Upper lobe of left lung (tissue), 6 donors: ENCODE results near the gene SALL1. TPM values are rescaled to one million over a fixed set of nuclear protein-coding genes. Genes with fewer than 3 reads are reported as not detected.

Source experiments
- ATAC-seq, 2 donors: fragments of 200-7000 bp; cut with Tn5 transposase; one replicate each; pipeline ENCODE4 v1.9.1; 2022; ENCODE audit warnings: mild to moderate bottlenecking in 2 of 2, moderate library complexity in 2 of 2; ENCODE audit not compliant: low FRiP score in 2 of 2
- DNase-seq, 2 donors: peaks; one replicate each; pipeline ENCODE4 v3.0.0-alpha.2; 2019 to 2020
- H3K27ac ChIP-seq, 4 donors: fragments of 200-600 bp; sonication (generic); one replicate each; pipeline ENCODE4 v1.5.1; 2016 to 2019
- H3K27me3 ChIP-seq, 4 donors: fragments of 200-600 bp; sonication (generic); one replicate each; pipeline ENCODE4 v1.5.1; 2017 to 2019
- H3K36me3 ChIP-seq, 4 donors: fragments of 200-600 bp; sonication (generic); one replicate each; pipeline ENCODE4 v1.5.1; 2016 to 2019
- H3K4me1 ChIP-seq, 4 donors: fragments of 200-600 bp; sonication (generic); one replicate each; pipeline ENCODE4 v1.5.1; 2018 to 2019
- H3K4me3 ChIP-seq, 4 donors: fragments of 200-600 bp; sonication (generic); one replicate each; pipeline ENCODE4 v1.5.1; 2017 to 2019; ENCODE audit warnings: mild to moderate bottlenecking in 2 of 4, moderate library complexity in 1 of 4
- H3K9me3 ChIP-seq, 4 donors: fragments of 200-600 bp; sonication (generic); one replicate each; pipeline ENCODE4 v1.5.1; 2018 to 2019
- CTCF ChIP-seq, 6 experiments: fragments of 450-650 bp in 4 of 6; fragments of 200-600 bp in 2 of 6; sonication (generic) in 2 of 6; IDR thresholded peaks; one replicate each; pipeline ENCODE4 v1.5.1; 2016 to 2019; ENCODE audit warnings: antibody characterized with exemption in 6 of 6
- EP300 ChIP-seq, 4 donors: sonication (generic); formaldehyde crosslinking; IDR thresholded peaks; one replicate each; pipeline ENCODE4 v1.5.1; 2017; ENCODE audit warnings: antibody characterized with exemption in 4 of 4, control low read depth in 2 of 4
- POLR2A ChIP-seq, 4 donors: fragments of 450-650 bp; IDR thresholded peaks; one replicate each; pipeline ENCODE4 v1.5.1; 2016 to 2017; ENCODE audit warnings: antibody characterized with exemption in 4 of 4, mild to moderate bottlenecking in 2 of 4
- POLR2AphosphoS5 ChIP-seq, 2 donors: sonication (generic); formaldehyde crosslinking; IDR thresholded peaks; one replicate each; pipeline ENCODE4 v1.5.1; 2017; ENCODE audit warnings: antibody characterized with exemption in 2 of 2
- whole genome bisulfite sequencing, 2 donors: methylation state at CpG; one replicate each; pipeline ENCODE4 v1.1.5; 2017 to 2018; 5-methylcytosine and 5-hydroxymethylcytosine counted together
- total RNA-seq, 6 donors: library from RNA; depleted of rRNA in 4 of 6; stranded (reverse); fragments of >200 nt in 4 of 6; gene quantifications; one replicate each; pipeline versions ENCODE4 v1.1.0 to v1.2.1, GENCODE V29; 2016 to 2021
- donor health status: DM: no; HTN: no; CAD: no; lungs with moderate emphysema.
- donor health status: DM: no; HTN: yes; CAD: no; lungs with severe emphysema.

The SALL1 gene
- total RNA-seq, 6 donors from 2014 or later: 0.10 to 0.23 TPM; not detected in 4

GRCh38 chr16:51152691-51153576 lies 1.9 kb upstream of the SALL1 start:
- Histone ChIP-seq H3K27ac (no peak overlapping the region), H3K27me3 (peaks cover 0 to 71% (median 39%) of the 10 kb centered on the region in 4 donors), H3K4me1 (peaks cover 19 to 55% (median 44%) of the 10 kb centered on the region in 4 donors), H3K4me3 (peak overlapping the region in 3 of 4 donors; percentile 23 to 39 (median 33)), H3K9me3 (no peaks in the 10 kb centered on the region), H3K36me3 (no peaks in the 10 kb centered on the region)
- 4 to 7% methylated on average over 38 to 49 of the region's 60 CpGs for WGBS, 2 donors
- no peak for TF ChIP-seq POLR2A (IDR thresholded peaks at IDR 0.05)
- no peak for TF ChIP-seq POLR2AphosphoS5 (IDR thresholded peaks at IDR 0.05)
- TF ChIP-seq EP300 (IDR thresholded peaks at IDR 0.05): no peak
- no peak for TF ChIP-seq CTCF (IDR thresholded peaks at IDR 0.05)
- no peak for ATAC-seq
- peak in 1 of 2 donors; percentile 68 for DNase-seq

- H3K27ac ChIP-seq: no peak overlapping the region
- peak in 1 of 2 donors; percentile 72 for DNase-seq
Observed at GRCh38 chr16:51151961-51152663, 1.0 kb upstream of the SALL1 start.

GRCh38 chr16:51151435-51151960 lies 428 bp upstream of the SALL1 start:
- H3K27ac ChIP-seq: no peak overlapping the region

More at GRCh38 chr16:51151961-51152663, 1.0 kb upstream of the SALL1 start:
- Histone ChIP-seq H3K9me3 (no peaks in the 10 kb centered on the region), H3K4me3 (peak overlapping the region in 3 of 4 donors; percentile 23 to 39 (median 33)), H3K4me1 (peaks cover 19 to 55% (median 44%) of the 10 kb centered on the region in 4 donors), H3K36me3 (no peaks in the 10 kb centered on the region), H3K27me3 (peaks cover 0 to 71% (median 39%) of the 10 kb centered on the region in 4 donors)
- TF ChIP-seq POLR2AphosphoS5 (IDR thresholded peaks at IDR 0.05) (no peak), POLR2A (IDR thresholded peaks at IDR 0.05) (no peak), CTCF (IDR thresholded peaks at IDR 0.05) (no peak), EP300 (IDR thresholded peaks at IDR 0.05) (no peak)
- peak in 1 of 2 donors; percentile 38 for ATAC-seq
- 1 to 6% methylated on average over 25 to 52 of the region's 56 CpGs for WGBS, 2 donors

More at GRCh38 chr16:51151435-51151960, 428 bp upstream of the SALL1 start:
- Histone ChIP-seq H3K9me3 (no peaks in the 10 kb centered on the region), H3K27me3 (peaks cover 0 to 71% (median 39%) of the 10 kb centered on the region in 4 donors), H3K36me3 (no peaks in the 10 kb centered on the region), H3K4me3 (peak overlapping the region in 3 of 4 donors; percentile 23 to 39 (median 33)), H3K4me1 (peaks cover 19 to 55% (median 44%) of the 10 kb centered on the region in 4 donors)
- WGBS, 2 donors: 2 to 6% methylated on average over 33 to 52 of the region's 61 CpGs
- peak in 1 of 2 donors; percentile 73 for DNase-seq
- no peak for ATAC-seq
- TF ChIP-seq EP300 (IDR thresholded peaks at IDR 0.05) (no peak), POLR2AphosphoS5 (IDR thresholded peaks at IDR 0.05) (no peak), POLR2A (IDR thresholded peaks at IDR 0.05) (no peak), CTCF (IDR thresholded peaks at IDR 0.05) (no peak)
